GM19099 (cell line): Measurements from ENCODE around the gene FRY.

Experiments
- POLR2A ChIP-seq: IDR thresholded peaks from 3 replicates; pipeline ENCODE4 v1.6.1; 2011; ENCODE audit warnings: low read depth; ENCODE audit not compliant: insufficient read length; ENCODE audit errors: extremely low read depth

Gene FRY

GRCh38 chr13:32051156-32051555 is 19.6 kb downstream of the FRY start:
- TF ChIP-seq POLR2A, result no peak

DNA sequence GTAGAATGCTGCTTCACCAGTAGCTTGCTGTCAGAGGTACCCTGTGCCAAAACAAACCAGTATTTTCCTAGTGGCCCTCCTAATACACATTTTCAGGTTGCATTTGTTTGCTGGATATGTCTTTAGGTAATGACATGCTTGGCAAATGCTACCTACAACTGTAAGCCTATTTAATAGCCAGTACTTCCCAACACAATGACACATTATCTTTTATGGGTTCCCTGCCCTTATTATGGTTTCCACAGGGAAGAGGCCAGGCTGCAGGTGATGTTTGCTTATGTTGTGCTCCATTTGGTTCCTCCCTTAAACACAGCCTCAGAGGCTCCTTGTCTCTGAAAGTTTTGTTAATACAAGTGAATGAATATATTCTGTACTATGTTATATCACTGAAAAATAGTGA is 24.7 kb downstream of the FRY start:
- no peak for TF ChIP-seq POLR2A

DNA sequence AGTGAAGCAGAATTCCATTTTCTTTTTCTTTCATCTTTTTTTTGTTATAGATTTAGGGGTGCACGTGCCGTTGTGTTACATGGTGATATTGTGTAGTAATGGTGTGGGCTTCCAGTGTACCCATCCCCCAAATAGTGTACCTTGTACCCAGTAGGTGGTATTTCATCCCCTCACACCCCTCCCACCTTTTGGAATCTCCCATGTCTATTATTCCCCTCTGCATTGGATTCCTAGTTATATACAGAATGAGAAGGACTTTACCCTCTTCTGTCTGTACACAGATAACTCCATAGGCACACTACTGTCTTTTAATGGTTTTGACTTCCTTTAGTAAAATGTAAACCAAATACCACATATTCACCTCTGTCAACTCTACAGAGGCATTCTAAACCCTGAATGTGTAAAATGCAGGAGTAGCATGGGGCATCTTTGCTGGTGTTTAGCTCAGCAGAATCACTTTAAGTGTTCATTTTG is 28.0 kb downstream of the FRY start:
- no peak for TF ChIP-seq POLR2A

- no peak for TF ChIP-seq POLR2A
Observed at GRCh38 chr13:32060401-32060878, 28.9 kb downstream of the FRY start.

DNA sequence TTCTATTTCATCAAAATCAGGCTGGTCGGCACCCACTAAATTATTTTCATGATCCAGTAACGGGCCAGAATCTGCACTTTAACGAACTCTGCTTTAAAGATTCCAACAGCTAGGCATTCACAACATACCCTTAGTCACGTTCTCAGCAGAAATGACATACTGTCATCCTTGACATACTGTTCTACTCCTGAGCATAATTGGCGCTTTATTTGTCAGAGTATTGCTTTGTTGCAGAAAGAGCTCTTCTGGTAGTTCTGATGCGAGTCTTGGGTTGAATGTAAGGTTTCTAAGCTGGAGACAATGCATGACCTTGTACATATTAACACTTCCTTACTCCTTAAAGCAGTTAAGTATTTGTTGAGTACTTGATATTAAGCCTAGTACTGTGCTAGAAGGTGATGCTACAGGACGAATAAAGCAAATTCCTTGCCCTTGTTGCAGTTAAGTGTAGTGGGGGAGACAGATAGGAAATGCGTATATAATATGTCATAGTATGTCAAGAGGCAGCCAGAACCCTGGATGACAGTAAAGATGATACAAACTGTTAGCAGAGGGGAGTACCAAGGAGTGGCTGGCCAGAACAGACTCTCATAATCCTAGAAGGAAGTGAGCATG is 32.2 kb downstream of the FRY start:
- no peak for TF ChIP-seq POLR2A

DNA sequence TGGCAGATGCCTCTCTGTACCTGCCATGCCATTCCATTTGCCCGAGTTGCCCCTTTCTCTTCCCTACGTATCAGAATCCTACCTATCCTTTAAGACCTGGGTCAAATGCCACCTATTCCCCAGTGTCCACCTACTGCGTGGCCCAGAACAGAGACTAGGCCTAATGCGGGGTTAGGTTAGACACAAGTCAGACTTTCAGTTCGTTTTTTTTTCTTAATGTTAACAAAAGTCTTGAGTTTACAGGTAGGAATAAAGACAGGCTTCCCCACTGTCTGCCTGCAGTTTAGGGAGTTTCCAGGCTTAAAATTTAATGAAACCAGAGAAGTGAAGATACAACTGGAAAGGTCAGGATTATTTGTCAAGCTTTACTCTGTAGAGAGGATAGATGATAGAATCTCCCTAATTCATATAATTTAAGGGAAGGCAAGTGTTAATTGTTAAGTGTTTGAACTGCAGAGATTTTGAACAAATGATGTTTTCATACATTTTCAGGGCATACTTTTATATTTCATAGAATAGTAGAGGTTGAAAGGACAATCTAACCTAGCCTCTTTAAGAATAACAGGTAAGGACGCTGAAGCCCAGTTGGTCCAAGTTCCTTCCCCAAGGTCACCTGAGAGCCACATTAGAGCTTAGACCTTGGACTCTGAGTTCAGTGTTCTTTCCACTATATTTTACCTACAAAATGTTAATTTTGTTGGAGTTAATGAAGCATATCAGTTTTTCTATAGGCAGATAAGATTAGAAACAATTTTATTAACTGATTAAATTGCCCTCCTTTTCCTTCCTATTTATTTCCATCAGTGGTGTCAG is 35.8 kb downstream of the FRY start:
- TF ChIP-seq POLR2A, result no peak

GRCh38 chr13:32068255-32068654 is 36.7 kb downstream of the FRY start:
- no peak for TF ChIP-seq POLR2A

- TF ChIP-seq POLR2A, result no peak
Observed at GRCh38 chr13:32073180-32073864, 41.7 kb downstream of the FRY start.

DNA sequence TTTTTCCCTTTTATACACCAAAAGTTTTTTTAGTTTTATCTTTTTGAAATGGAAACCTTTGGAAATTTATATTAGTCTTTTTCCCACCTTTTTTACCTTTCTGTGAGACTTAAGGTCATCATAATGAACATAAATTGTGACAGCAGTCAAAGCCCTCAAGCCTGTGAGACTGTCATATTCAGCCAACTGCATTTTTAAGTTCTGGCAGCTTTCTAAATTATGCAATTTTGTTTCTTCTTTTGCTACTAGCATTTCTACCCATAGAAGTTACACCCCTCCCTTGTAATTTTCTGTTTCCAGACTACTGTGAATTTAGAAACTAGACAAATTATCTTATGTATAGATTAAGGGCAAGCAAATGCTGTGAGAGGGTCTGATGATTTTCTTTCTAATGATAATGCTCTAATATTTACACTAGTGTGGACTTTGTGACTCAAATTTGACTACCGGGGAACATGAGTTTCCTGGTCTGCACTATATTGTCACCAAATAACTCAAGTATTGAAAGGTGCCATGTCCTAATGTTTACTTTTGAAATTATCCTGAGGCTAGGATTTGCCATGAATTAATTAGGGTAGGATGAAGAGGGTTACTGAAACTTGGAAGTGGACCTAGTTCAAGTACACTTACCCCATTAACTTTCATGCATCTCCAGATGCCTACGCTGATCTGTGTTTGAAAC is 43.7 kb downstream of the FRY start:
- TF ChIP-seq POLR2A, result no peak

GRCh38 chr13:32079587-32079986 is 48.0 kb downstream of the FRY start:
- no peak for TF ChIP-seq POLR2A

- no peak for TF ChIP-seq POLR2A
Observed at GRCh38 chr13:32080328-32080744, 48.8 kb downstream of the FRY start.

DNA sequence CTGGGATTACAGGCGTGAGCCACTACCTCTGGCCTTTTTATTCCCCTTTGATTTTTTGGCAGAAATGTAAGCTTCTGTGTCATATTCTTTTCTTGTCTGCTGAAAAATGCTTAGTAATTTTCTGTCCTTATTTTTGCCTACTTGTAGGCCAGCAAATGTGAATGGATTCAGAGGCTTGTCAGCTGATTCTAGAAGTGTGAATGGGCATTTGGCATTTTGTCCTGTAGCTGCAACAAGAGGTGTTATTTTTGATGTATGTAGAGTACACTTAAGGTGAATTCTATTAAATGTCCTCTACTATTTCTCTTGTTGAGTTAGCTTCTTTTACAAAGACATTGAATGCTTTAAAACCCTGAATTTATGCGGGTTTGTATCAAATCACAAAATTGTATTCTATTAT is 50.0 kb downstream of the FRY start:
- TF ChIP-seq POLR2A, result no peak

- TF ChIP-seq POLR2A, result no peak
Observed at GRCh38 chr13:32086366-32086765, 54.8 kb downstream of the FRY start.

DNA sequence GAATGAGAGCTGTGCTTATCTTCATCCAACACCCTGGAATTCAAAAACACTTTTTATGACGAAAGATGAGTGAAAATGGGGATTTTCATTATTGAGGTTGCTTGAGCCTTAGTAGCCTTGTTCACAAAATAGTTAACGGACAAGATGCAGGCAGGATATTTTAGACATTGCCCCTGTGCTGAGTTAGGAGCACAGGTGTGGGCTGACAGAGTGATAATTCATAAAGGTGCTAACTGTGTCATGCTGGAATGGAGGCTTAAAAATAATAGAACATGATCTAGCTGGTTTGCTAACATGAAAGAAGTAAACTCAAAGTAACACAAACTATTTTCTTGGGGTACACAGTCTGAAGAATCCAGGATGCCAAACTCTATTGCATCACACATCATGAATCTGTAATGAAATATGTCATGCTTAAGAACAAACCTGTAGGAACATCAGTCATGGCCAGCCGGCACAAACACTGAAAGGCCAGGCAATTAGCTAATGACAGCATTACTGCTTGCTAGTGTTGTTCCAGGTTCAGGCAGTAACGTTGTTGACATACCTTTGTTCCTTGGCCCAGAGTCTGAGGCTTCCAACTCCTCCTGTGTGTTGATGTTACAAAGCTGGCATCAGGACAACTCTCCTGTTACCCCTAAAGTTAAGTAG is 55.3 kb downstream of the FRY start:
- no peak for TF ChIP-seq POLR2A

GRCh38 chr13:32087955-32088747 is 56.6 kb downstream of the FRY start:
- no peak for TF ChIP-seq POLR2A

DNA sequence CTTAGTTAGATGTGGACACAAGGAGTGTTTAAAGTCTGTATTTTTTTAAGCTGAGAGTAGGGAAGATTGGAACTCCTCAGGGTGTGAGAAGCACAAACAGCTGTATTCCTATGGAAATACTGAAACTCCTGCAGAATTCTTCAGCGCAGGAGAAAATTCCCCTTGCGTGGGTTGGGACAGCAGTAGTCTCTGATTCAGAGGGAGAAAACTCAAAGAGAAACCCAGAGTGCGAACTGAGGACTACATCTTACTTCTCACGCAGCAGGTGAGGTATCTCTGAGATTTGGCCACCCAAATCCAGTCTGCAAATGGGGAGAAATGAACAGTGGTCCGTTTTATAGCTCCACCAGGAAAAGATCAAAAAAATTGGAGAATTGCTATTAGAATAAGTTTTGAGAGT is 60.9 kb downstream of the FRY start:
- TF ChIP-seq POLR2A, result no peak
